Stomach (tissue), 4 donors: Measurements from ENCODE around the gene PRR33.

Experiments used
- POLR2A ChIP-seq, 4 donors: fragments of 450-650 bp; IDR thresholded peaks; one replicate each; pipeline ENCODE4 v1.6.1; 2016; ENCODE audit warnings: antibody characterized with exemption in 4 of 4, control low read depth in 2 of 4, mild to moderate bottlenecking in 1 of 4, moderate library complexity in 1 of 4
- TF ChIP-seq, protein P1 (sequence below), 7 experiments: fragments of 450-650 bp in 4 of 7; fragments of 200-600 bp in 3 of 7; sonication (generic) in 3 of 7; IDR thresholded peaks; one replicate each; pipeline ENCODE4 v1.5.1; 2016 to 2019; ENCODE audit warnings: antibody characterized with exemption in 7 of 7, control low read depth in 2 of 7, mild to moderate bottlenecking in 1 of 7

DNA sequence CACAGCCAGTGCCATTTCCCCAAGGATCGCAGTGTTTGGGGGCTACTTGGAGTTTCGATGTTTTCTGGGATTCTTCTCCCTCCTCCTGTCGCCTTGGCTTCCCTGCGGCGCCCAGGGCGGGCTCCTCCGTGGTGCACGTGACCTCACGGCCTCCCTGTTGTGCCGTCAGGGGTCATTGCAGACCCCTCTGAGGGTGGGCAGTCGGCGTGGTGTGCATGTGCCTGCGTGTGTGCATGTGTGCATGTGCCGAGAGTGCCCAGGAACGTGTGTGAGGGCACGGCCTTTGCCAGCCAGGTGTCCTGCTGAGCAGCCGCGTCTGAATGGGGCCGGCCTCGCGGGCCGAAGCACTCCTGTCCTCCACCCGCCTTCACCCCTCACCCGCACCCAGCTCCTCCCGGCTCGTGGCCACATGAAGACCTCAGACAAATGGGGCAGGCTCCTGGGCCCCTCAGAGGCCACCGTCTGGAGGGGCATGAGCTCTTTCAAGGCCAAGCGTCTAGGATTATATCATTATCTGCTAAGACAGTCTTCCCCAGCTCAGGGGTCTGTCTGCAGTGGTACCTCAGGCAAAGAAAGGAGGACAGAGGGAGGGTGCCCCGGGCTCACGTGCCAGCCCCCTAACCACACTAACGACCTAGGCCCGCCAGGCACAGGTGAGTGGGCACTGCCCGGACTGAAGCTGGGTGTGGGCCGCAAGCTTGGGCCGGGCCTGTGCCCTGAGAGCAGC lies 46.1 kb upstream of the PRR33 start:
- TF ChIP-seq POLR2A (IDR thresholded peaks at IDR 0.05), result no peak
- TF ChIP-seq, protein P1, sequence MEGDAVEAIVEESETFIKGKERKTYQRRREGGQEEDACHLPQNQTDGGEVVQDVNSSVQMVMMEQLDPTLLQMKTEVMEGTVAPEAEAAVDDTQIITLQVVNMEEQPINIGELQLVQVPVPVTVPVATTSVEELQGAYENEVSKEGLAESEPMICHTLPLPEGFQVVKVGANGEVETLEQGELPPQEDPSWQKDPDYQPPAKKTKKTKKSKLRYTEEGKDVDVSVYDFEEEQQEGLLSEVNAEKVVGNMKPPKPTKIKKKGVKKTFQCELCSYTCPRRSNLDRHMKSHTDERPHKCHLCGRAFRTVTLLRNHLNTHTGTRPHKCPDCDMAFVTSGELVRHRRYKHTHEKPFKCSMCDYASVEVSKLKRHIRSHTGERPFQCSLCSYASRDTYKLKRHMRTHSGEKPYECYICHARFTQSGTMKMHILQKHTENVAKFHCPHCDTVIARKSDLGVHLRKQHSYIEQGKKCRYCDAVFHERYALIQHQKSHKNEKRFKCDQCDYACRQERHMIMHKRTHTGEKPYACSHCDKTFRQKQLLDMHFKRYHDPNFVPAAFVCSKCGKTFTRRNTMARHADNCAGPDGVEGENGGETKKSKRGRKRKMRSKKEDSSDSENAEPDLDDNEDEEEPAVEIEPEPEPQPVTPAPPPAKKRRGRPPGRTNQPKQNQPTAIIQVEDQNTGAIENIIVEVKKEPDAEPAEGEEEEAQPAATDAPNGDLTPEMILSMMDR (IDR thresholded peaks at IDR 0.05), result no peak
